HG03342 (cell line): ENCODE measurements around the gene TMEM236.

Experiments used
- ATAC-seq: cut with Tn5 transposase; IDR thresholded peaks from one replicate; pipeline ENCODE4 v1.9.1; 2021; ENCODE audit warnings: mild to moderate bottlenecking, moderate library complexity; ENCODE audit not compliant: unreplicated experiment

TMEM236 gene

GRCh38 chr10:17784688-17785087 is 32.7 kb downstream of the TMEM236 start:
- no peak for ATAC-seq

- ATAC-seq: no peak
Observed at GRCh38 chr10:17785276-17785930, 33.4 kb downstream of the TMEM236 start.

- ATAC-seq: no peak
Observed at GRCh38 chr10:17787087-17787961, 35.3 kb downstream of the TMEM236 start.

GRCh38 chr10:17788646-17789045 is 36.6 kb downstream of the TMEM236 start:
- ATAC-seq: no peak

GRCh38 chr10:17789396-17789795 is 37.4 kb downstream of the TMEM236 start:
- no peak for ATAC-seq

- no peak for ATAC-seq
Observed at GRCh38 chr10:17790651-17791050, 38.6 kb downstream of the TMEM236 start.

- no peak for ATAC-seq
Observed at GRCh38 chr10:17792991-17793390, 41.0 kb downstream of the TMEM236 start.

GRCh38 chr10:17793823-17794644 is 42.0 kb downstream of the TMEM236 start:
- no peak for ATAC-seq

GRCh38 chr10:17795083-17795482 is 43.1 kb downstream of the TMEM236 start:
- ATAC-seq: no peak

GRCh38 chr10:17795813-17796594 is 44.0 kb downstream of the TMEM236 start:
- no peak for ATAC-seq

GRCh38 chr10:17801507-17801906 is 49.5 kb downstream of the TMEM236 start:
- ATAC-seq: no peak

GRCh38 chr10:17802350-17802749 is 50.3 kb downstream of the TMEM236 start:
- no peak for ATAC-seq

GRCh38 chr10:17802976-17803375 is 51.0 kb downstream of the TMEM236 start:
- ATAC-seq: no peak

GRCh38 chr10:17805330-17805729 is 53.3 kb downstream of the TMEM236 start:
- ATAC-seq: no peak

GRCh38 chr10:17805921-17806577 is 54.0 kb downstream of the TMEM236 start:
- peak; percentile 67 for ATAC-seq

GRCh38 chr10:17808971-17809841 is 57.2 kb downstream of the TMEM236 start, which contains the start of gene MRC1:
Gene MRC1 (plus strand): TSS chr10:17809348. CDS start chr10:17809466, 118 bp downstream.
- no peak for ATAC-seq

GRCh38 chr10:17811146-17811865 is 59.3 kb downstream of the TMEM236 start:
- no peak for ATAC-seq

GRCh38 chr10:17814973-17815372 is 63.0 kb downstream of the TMEM236 start:
- no peak for ATAC-seq
